T-helper 9 cell (primary cell): ENCODE measurements around the gene SV2B.

Source experiments
- DNase-seq: peaks from one replicate; pipeline ENCODE4 v3.0.0-alpha.2; 2020

SV2B gene

DNA sequence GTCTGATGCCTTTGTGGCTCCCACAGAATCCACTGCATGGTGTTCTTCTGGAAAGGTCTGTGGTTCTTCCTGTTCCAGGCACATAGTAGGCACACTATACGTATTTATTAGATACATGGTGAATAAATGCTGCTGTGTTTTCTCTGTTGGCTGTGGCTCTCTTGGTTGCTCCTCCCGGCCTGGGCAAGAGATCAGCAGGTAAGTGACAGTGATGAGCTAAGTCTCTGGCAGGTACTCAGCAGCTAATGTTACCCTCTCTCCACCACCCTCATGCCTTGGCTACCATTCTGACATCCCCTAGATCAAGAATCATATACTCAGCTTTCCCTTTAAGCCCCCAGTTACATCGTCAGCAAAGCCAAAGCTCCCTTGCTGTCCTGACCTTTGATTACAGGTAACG, 8.4 kb downstream of the SV2B start:
- DNase-seq = no peak

DNA sequence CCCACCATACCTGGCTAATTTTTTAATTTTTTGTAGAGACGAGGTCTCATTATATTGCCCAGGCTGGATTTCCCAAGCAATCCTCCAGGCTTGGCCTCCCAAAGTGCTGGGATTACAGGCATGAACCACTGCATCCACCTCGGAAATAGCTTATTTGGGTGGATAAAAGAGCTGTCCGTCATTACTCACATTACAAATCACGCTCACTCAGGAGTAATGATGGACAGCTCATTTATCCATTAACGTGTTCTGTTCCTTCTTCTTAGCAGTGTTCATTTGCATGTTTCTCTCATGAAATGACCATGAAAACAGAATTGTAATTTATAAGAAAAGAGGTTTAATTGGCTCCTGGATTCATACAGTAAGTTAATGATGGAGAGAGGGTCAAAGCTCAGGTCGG, 9.8 kb downstream of the SV2B start:
- DNase-seq = no peak

DNA sequence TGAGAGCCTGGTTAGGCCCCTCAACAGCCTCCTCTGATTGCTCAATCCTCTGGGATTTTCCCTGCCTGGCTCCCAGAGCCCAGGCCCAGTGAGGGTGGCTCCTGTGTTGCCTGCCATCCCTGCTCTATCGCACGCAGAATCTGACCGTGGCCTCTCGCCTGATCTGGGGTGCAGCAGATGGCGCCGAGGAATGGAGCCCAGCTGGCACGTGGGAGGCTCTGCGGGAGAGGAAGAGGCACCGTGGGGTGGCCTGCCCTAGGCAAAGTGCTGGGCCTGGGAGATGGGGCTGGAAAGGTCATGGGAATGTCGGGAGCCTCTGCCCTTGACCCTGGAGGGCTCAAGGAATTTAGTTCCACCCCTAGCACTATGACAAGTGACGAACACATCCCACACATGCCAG, 10.3 kb downstream of the SV2B start:
- no peak for DNase-seq

DNA sequence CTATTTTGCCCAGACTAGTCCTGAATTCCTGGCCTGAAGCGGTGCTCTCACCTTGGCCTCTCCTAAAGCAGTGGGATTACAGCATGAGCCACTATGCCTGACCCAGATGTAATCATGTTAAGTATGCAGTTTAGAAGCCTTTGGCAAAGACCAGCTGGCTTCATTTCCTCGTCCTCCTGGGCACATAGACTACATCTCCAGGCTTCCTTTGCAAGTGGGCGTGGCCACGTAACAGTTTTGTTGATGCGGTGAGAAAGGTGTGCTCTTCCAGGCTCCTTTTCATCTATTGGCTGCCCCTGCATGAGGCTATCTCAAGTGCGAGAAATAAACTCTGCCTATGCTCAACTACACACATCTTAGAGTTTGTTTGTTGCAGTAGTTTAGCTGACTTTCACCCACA, 13.0 kb downstream of the SV2B start:
- DNase-seq = no peak

- no peak for DNase-seq
Measured at GRCh38 chr15:91114301-91114700, 14.2 kb downstream of the SV2B start.

- DNase-seq = no peak
Measured at GRCh38 chr15:91116113-91117067, 16.3 kb downstream of the SV2B start.

GRCh38 chr15:91117375-91117774, 17.3 kb downstream of the SV2B start:
- DNase-seq = no peak

- DNase-seq = no peak
Measured at GRCh38 chr15:91118817-91119590, 18.9 kb downstream of the SV2B start.

DNA sequence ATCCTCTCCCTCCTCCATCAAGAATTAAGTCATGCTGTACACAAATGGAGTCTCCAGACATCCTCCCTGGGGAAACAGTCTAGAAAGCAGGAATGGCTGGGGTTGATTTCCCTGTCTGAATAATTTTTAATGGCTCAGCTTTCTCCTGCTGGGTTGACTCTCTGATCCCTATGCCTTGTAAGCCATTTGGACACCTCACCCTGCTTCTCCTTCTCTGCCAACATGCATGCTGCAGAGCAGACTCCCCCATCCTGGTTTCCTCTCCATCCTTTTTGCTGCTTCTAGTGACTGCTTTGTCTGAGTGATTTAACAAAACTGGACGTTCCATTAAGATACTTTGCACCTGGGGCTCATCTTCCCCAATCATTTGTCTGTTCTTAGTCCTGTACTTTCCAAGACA, 22.2 kb downstream of the SV2B start:
- DNase-seq = no peak

DNA sequence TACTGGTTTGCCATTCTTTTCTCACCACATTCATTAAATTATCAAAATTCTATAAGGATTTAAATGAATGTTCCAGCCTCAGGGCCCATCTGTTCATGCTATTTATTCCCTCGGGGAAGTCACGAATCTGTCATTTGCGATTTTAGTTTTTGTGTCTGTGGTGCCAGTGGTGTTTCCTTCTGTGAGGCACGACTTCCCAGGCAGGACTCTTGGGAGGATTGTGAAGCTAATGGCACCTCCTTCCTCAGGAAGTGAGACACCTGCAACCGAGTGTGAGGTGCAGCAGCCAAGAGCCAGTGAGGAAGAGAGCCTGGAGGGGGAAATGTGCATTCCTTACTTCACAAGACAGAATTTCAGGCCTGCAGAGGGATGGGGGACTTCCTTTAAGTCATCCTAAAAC, 24.1 kb downstream of the SV2B start:
- DNase-seq = no peak

- DNase-seq = no peak
Measured at GRCh38 chr15:91125162-91125561, 25.1 kb downstream of the SV2B start.

DNA sequence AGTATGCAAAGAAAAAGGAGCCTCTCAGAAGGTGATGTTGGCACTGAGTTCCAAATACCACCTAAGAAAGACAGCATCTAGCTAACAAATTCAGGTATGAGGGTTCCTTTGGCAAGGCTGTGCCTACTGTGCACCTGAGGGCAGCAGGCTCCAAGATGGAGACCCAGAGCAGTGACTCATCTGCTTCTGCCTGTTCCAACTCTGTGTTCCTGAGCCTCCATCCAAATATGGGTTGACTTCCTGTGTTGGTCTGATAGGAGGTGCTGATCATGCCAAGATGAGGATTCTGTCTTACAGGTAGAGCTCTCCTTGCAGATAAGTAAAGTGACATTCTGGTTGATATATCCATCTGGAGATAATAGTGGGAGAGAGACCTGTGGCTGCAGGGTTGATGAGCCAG, 26.0 kb downstream of the SV2B start:
- no peak for DNase-seq

DNA sequence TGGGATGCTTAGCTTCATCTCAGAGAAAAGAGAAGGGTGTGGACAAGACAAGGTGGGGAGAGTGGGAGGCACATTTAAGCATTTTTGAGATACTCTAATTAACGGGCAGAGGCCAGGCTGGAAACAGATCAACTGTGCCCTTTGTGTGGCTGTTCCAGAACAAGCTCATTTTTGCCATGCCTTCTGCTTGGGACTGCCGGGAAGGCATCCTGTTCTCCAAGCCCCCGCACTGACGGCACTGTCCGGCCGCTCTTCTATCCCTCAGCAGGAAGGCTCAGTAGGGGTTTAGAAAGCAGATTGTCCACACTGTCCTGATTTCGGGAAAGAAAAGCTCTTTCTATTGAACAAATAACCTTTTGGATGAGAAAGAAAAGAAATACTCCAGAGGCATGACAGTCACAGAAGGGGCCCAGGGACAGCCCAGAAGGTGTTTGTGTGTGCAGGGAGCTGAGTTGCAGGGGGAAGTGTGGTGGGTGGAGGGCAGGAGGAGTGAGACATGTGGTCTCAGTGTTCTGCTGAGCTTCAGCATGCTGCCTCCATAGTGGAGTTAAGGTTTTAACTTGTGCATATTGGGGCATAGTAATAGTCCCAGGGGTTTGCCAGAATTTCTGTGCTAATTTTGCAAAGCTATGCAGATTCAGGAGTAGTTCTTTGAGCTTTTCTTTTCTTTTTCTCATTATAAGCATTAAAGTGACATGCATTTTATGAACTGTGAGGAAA, 27.3 kb downstream of the SV2B start:
- no peak for DNase-seq

GRCh38 chr15:91128016-91128415, 28.0 kb downstream of the SV2B start:
- no peak for DNase-seq

DNA sequence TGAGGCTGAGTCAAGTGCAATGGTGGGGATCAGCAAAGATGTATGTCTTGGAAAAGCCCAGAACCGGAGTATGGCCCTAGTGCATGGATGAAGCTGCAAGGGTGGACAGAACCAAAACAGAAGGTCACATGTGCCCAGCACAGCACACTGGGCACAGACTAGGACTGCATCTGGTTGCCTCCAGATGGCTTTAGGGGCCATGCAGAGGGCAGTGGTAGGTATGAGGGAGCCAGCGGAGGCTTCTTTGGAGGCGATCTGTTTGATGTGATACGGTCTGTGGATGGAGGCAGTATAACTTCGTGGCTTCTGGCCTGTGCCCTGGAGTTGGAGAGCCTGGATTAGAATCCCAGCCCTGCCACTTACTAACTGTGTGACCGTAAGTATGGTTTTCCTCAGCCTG, 29.4 kb downstream of the SV2B start:
- DNase-seq = no peak

DNA sequence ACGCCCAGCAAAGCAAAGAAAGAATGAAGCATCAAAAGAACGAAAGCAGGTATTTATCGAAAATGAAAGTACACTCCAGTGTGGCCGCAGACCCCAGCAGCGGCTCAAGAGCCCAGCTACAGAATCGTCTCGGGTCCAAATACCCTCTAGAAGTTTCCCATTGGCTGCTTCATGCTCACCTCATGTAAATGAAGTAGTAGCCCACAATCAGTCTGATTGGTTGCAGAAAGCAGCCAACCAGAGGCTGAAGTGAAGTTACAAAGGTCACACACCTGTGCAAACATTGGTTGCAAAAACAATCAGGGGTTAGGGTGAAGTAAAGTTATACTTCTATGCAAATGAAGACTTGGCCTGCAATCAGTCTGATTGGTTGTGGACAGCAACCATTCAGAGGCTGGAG, 32.0 kb downstream of the SV2B start:
- no peak for DNase-seq

DNA sequence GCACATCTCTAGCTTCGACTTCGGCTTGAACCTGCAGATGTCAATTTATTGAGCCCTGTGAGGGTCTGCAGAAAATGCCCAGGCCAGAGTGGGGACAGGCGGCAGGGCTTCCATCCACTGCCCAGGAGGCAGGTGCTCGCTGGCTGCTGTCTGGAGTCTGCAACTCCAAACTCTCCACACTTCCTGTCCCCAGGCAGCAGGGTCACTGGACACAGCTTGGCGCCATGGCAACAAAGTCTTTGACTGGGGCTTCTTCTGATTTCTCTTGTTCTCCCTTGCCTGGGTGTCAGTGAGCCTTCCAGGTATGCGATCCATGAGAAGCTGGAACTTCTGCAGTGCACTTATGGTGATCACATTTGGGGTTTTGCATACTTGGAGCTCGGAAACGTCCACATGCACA, 33.5 kb downstream of the SV2B start:
- no peak for DNase-seq

- no peak for DNase-seq
Measured at GRCh38 chr15:91135201-91136130, 35.4 kb downstream of the SV2B start.

- DNase-seq = no peak
Measured at GRCh38 chr15:91136386-91136923, 36.4 kb downstream of the SV2B start.

DNA sequence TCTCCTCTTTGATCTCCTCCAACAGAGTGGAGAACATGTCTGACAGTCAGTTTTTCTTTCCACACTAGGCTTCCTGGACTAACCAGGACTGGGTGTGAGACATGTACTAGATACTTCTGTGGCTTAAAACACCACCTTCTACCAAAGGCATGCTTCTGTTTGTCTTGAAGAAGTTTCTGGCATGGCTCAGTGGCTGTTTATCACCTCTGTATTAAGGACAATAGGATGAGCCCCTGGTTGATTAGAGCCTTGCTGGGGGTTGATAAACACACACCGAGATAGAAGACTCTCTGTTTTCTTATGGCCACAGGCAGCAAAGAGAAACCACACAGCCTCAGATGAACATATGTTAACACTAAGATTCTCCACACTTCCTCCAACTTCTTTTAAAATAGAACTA, 40.5 kb downstream of the SV2B start:
- no peak for DNase-seq

DNA sequence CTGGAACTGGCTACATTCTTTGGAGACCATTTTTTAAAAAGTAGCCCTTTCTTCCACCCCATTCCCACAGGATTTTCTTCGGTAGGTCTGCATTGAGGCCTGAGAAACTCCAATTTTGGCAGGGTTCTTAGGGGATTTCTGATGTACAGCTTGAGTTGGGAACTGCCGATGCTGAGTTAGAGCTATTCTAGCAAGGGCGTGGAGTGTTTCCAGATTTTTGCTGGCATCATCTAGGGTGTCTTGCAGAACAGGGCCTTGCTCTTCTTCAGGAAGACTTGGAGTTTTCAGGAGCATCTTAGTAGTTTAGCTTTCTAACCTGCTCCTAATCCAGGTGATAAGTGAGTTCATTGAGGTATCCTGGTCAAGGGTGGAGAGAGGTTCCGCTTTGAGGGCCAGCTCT, 41.0 kb downstream of the SV2B start:
- no peak for DNase-seq
